ENCODE results near the gene CTAG1B.
"Not testable (repeated sequence)": the region's sequence is repeated elsewhere in the genome, so short reads cannot be mapped to it uniquely, and the experiment has no call there.

CTAG1B gene

DNA sequence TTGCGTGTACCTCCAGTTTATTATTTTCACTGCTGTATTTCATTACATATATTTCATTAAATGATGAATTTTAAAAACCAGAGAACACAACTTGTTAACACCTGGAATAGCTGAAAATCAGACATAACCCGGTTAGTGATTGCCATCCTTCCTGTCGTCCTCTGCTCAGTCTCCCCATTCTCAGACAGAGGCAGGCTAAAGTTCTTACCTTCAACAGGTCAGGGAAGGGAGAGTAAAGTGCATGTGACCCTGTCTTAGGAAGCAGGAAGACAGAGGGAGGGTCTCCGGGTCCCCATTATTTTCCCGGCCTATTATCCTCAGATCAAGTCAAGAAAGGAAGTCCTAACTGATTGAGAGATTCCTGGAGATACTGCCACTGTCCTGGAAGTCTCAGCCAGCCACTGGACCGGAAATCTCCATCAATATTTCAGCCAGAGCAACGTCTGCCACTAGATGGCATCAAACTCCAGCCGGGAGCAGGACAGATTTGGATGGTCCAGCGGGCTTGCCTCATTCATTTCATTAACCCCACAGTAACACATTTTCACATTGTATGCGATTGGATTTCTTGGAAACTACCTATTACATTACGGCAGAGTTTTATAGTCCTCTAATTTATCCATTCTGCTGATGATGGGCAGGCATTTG, 1.8 kb upstream of the CTAG1B start:
- not testable (repeated sequence) for DNase-seq

DNA sequence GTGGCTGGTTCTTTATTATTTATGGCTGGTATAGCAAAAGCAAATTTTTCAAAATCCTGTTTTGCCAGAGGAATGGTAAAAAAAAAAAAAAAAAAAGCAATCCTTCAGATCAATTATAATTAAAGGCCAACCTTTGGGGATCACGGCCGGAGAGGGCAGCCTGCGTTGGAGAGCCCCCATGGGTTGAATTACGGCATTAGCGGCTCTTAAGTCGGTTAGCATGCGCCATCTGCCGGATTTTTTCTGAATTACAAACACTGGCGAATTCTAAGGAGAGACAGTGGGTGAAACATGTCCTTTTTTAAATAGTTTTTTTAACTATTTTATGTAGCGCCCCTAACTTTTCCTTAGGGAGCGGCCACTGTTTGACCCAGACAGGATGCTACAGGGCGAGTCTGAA, 5.5 kb downstream of the CTAG1B start:
- DNase-seq: not testable (repeated sequence)

DNA sequence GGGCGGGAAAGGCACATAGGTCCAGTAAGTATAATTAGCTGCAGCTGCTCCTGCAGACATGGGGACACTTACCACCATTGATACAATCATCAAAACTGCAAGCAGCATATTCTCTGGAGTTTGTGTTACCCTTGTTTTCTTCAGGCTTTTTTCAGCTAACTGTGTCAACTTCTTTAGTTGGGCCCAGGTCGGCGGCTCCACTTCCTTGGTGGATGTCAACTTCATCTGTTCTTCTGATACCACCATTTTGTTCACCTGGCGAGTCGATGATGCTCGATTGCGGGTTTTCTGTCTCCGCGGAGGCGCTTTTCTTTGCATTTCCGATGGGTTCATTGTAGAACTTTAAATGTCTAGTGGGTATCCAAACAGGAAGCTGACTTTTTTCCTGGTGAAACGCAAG, 7.9 kb downstream of the CTAG1B start:
- DNase-seq: not testable (repeated sequence)

DNA sequence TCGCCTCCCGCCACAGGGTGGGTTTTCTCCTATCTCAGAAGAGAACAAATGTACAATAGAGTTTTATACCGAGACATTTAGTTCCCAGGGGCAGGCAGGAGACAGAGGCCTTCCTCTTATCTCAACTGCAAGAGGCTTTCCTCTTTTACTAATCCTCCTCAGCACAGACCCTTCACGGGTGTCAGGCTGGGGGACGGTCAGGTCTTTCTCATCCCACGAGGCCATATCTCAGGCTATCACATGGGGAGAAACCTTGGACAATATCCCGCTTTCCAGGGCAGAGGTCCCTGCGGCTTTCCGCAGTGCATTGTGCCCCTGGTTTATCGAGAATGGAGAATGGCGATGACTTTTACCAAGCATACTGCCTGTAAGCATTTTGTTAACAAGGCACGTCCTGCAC, 10.3 kb downstream of the CTAG1B start:
- DNase-seq: not testable (repeated sequence)

DNA sequence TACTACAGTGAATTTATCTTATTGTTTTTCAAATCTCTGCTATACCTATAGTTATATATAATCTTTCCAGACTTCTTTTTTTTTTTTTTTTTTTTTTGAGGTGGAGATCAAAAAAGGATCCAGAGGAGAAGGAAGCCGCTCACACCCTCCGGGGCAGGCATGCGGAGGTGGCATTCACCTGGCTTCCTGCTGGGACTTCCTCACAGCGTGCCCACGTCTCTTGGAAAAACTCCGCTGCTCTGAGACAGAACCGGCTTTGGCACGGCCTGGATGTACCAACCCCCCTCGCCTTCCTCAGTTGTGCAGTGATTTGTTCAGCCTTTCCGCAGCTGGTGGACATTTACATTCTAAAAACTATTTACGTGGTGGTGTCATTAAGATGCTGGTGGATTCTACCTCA, 11.1 kb downstream of the CTAG1B start:
- DNase-seq: not testable (repeated sequence)

DNA sequence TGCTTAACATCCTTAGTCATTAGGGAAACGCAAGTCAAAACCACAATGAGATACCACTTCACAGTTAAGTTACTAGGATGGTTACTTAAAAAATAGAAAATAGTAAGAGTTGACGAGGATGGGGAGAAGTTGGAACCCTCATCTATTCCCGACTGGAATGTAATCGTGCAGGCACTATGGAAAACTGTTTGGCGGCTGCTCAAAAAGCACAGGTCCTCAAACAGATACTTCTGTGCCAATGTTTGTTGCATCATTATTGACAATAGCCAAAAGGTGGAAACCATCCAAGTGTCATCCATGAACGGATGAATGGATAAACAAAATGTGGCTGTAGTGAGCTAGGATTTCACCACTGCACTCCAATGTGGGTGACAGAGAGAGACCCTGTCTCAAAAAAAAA, 11.7 kb downstream of the CTAG1B start:
- DNase-seq: no peak

DNA sequence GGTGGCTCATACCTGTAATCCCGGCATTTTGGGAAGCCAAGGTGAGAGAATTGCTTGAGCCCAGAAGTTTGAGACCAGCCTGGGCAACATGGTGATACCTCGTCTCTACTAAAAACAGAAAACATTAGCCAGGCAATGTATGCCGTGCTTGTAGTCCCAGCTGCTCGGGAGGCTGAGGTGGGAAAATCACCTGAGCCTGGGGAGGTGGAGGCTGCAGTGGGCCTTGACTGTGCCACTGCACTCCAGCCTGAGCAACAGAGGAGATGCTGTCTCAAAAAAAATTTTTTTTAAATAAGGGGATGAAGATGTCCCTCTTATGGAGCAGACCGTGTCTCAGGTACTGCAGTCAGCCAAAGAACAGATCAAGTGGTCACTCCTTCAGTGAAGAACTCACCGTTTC, 13.5 kb downstream of the CTAG1B start:
- DNase-seq: no peak

DNA sequence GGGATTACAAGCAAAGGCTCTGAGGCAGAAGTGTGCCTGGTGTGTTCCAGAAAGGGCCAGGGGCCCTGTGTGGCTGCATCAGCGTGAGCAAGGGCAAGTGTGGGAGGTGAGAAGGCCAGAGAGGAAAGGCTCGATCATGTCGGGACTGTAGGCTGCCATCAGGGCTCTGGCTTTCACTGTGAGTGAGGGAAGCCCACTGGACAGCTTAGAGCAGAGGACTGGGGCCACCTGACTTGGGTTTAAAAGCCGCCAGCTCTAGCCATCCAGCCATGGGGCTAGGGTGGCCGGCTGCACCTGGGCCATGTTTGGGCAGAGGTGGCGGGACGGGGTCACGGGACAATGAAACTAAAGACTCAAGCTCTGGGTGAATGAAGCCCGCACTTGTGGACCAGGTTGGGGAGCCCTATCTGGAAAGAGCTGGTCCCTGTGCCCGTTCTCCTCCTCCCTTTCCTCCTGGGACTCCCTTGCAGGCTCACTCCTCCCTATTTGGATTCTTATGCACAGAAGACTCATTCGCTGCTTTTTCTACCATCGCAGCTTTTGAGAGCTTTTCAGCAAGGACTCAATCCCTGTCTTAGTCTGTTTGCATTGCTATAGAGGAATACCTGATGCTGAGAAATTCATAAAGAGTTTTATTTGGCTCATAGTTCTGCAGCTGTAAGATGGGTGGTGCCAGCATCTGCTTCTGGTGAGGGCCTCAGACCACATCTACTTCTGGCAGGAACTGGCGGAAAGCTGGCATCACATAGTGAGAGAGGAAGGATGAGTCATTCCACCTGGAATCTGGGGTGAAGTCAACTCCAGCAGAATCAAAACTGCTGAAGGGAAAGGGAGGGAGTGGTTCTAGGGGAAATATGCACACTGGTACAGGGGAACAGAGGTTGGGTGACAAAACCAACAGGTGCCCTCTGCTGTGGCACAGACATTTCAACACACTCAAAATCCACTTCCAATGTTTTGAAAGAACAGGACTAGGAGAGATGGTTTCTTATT, 15.3 kb downstream of the CTAG1B start:
- no peak for DNase-seq

DNA sequence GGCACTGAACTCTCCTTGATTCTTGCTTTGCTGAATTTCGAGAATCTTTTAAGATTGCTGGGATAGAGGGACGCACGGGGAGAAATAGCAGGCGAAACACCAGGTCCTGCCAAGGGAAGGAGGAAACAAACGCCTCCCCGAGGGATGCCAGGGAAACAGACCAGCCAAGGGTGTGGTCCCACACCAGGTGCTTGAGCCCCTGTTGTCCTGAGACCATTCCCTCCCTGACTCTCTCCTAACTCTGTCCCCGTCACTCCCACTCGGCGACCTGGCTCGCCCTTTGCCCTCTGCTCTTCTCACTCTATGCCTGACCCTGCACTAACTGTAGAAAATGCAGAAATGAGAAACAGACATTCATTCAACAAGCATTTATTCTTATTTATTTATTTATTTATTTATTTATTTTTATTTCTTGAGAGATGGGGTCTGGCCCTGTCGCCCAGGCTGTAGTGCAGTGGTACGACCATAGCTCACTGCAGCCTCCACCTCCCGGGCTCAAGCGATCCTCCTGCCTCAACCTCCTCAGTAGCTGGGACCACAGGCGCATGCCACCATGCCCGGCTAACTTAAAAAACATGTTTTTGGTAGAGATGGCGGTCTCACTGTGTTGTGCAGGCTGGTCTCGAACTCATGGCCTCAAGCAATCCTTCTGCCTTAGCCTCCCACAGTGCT, 16.2 kb downstream of the CTAG1B start:
- DNase-seq: no peak

DNA sequence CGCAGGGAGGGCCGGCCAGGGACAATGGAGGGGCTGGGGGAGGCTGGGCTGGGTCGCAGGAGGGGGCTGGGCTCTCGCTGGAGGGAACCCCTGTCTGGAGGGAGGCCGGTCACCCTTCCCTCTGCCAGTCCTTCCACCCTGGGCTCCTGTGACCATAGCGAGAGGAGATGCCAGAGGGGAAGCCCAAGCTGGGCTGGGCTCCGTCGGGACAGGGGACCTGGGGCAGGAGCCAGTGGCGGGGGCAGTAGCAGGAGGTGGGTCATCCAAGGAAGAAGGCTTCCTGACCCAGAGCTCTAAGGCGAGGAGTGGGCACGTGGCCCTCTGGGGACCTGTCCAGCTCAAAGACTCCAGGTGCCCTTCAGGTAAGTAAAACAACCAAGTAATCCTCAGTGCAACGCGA, 16.9 kb downstream of the CTAG1B start:
- no peak for DNase-seq

DNA sequence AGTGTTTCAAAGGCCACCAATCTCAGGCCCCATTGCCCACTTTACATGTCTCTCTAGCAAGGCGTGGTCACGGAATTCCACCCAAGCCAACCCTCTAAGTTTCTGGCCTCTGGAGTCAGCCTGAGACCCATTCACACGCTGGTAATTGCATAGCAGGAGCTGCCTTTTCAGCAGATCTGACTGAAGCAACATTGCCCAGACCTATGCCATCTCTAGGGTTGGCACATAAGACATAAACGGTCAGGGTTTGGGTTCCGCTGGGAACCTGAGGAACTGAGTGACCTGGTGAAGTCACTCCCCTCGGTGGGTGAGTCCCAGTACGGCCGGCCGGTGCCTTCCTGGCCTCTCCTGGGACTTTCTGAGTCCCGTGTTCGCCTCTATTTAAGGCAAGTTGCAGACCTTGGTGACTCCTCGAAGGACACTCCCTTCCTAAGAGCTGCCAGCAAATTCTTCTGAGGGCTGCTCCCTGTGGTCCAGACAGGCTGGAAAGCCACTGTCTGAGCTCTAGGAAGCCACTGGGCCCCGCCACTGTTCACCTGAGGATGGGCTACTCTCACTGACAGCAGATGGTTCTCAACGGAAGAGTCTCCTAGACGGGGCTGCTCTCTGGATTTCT, 18.2 kb downstream of the CTAG1B start:
- no peak for DNase-seq

DNA sequence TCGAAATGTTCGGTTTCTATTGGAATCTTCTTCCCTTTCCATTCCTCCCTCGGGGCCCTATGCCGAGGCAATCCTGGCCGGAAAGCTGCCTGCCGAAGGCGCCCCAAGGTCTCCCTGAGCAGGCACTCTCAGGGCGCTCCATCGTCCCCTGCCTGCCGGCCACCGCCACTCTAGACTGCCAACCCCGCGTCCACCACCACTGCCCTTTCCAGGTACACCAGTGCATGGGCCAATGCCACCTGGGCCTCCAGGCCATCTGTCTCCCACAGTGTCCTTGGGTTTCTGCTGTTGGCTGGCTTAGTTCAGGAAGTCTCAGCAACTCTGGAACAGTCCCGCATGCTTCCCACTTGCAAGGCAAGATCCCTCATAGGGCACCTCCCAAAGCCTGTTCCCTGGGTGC, 19.6 kb downstream of the CTAG1B start:
- no peak for DNase-seq

DNA sequence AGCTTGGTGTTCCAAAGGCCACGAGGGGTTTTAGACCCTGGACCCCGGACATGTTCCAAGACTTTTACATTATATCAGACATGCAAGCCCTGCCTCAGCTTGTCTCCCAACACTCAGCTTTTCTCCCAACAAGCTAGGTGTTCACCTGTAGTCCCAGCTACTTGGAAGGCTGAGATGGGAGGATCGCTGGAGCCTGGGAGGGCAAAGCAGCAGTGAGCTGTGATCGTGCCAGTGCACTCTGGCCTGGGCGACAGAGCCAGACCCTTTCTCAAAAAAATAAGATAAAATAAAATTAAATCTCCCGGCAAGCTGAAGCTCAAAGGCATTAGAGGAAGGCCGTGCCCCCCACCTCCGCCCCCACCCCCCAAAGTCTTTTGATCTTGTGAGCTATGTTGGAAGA, 20.4 kb downstream of the CTAG1B start:
- DNase-seq: no peak

DNA sequence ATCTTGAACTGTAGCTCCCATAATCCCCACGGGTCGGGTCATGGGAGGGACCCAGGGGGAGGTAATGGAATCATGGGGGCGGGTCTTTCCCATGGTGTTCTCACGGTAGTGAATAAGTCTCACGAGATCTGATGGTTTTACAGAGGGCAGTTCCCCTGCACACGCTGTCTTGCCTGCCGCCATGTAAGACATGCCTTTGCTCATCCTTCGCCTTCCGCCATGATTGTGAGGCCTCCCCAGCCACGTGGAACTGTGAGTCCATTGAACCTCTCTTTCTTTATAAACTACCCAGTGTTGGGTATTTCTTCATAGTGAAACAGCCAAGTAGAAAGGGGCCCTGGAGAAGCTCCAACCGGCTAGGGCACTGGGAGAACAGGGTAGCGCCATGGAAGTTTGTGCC, 21.9 kb downstream of the CTAG1B start:
- no peak for DNase-seq

DNA sequence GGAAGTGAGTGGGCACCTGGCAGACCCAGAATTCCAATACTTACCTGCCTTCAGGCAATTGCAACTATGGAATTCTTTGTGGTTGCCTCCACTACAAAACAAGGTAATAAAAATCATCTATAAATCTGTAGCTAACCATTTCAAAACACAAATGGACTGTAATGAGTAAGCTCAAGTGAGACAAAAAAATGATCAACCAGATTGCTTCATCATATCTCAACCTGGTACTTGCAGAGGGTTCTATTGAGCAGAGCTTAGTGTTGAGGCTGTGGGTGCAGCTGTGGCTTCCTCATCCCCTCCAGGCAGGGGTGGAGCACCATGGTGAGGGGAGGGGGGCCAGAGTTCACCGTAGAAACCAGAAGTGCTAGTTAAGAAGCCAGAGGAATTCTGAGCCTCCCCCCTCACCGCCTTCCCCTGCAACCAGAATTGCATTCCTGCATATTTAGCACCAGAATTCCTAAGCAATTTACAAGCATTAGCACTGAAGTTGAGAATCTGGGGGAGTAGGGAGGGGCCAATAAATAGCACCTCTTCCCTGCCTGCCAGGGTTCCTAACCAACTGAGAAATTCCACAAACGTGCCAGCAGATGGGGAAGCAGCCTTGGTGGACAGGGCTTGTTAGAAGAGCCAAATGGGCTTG, 22.7 kb downstream of the CTAG1B start:
- no peak for DNase-seq

DNA sequence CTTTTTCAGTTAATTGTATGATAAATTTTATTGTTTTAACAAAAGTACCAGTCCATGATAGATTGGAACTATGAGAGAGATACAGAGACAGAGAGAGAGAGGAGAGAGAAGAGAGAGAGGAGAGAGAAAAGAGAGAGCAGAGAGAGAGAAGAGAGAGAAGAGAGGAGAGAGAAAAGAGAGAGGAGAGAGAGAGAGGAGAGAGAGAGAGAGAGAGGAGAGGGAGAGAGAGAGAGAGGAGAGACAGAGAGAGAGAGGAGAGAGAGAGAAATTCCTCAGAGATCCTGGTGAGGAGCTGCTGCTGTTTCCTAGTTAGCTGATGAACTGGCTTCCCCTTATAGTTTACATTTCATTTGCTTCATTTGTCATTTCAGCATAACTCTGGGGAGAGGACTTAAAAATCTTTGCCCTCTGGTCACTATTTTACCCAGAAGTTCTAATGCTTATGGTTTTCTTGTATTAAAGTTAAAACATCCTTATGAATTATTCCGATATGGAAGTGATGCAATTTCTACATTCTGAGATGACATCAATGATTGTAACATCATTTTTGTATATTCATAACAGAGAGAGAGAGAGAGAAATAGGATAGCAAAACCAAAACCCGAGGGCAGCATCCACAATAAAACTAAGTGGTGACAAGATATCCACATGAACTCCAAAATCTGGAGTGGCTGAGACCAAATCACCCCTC, 23.4 kb downstream of the CTAG1B start:
- DNase-seq: no peak

DNA sequence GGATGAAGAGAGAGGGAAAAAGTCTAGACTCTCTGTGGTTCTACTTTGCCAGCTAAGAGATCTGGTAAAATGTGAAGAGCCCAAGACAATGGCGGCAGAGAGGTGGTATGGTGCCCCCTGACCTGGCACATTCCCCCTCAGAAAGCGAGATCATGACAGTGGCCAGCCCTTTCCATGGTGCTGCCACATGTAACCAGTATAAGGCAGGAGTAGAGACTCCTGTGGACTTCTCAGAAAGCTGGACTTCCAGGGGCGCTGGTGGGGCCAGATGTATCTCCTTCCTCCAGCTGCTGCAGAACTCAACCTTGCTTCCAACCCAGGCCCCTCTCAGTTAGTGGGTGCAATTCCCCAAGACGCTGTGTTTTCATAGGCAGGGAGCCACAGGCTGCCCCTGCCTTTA, 24.6 kb downstream of the CTAG1B start:
- DNase-seq: no peak

DNA sequence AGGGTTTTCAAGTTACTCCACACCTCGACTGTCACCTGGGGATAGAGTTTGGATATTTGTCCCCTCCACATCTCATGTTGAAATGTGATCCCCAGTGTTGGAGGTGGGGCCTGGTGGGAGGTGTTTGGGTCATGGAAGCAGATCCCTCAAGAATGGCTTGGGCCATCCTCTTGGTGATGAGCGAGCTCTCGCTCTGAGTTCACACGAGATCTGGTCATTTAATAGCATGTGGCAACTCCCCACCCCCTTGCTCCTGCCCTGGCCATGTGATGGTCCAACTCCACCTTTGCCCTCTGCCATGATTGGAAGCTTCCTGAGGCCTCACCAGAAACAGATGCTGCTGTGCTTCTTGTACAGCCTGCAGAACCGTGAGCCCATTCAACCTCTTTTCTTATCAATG, 25.9 kb downstream of the CTAG1B start:
- DNase-seq: no peak

DNA sequence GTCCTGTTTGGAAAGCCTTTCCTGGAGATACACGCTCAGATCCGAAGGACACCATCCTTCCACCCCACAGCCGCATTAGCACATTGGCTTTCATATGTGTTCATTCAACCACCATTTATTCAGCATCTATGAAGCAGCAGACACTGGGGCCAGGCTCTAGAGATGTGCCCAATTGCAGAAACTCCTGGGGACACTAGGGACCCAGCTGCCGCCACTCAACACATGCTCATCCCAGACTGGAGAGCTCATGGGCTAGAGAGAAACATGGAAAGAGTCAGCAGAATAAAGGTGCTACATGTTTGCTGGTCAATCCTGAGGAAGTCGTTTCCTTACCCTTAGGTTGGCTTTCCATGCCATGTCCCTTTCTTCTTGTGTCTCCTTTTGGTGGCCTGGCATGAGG, 26.6 kb downstream of the CTAG1B start:
- DNase-seq: no peak

DNA sequence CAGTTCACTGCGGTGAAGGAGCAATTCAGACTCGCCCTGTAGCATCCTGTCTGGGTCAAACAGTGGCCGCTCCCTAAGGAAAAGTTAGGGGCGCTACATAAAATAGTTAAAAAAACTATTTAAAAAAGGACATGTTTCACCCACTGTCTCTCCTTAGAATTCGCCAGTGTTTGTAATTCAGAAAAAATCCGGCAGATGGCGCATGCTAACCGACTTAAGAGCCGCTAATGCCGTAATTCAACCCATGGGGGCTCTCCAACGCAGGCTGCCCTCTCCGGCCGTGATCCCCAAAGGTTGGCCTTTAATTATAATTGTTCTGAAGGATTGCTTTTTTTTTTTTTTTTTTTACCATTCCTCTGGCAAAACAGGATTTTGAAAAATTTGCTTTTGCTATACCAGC, 28.7 kb downstream of the CTAG1B start:
- DNase-seq: not testable (repeated sequence)

DNA sequence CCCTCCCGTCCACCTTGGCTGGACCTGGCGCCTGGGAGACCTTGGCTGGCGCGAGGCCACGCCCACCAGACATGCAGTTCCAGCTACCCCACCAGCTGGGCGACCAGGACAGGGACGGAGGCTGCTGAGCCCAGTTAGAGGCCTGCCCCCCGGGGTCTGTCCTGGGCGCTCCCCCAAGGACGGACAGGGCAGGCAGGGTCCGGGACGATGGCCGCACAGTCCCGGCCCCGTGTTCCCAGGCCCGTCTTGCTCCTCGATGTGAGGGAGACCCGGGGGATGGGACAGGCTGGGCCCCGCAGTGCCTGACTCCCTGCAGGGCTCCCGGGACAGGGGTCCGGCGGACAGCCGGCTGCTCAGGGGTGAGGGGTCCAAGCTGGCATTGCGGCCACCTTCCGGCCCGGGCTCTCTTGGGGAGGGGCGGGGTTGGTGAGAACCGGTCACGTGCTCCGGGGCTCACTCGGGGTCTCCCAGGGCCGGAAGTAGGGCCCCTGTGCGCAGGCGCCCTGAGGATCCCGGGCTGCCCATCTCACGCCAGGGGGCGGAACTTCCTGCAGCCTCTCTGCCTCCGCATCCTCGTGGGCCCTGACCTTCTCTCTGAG, 34.4 kb downstream of the CTAG1B start, which contains the start of gene CTAG1A:
TSS of gene CTAG1A (plus strand) at position 549 of the 599 bp plus-strand sequence. CDS start 74 bp downstream, outside the sequence.
- not testable (repeated sequence) for DNase-seq
